Suprapubic skin (tissue), 4 donors: ENCODE measurements around the gene PLXNA4.

Experiments
- POLR2A ChIP-seq, 2 donors: fragments of 450-650 bp; IDR thresholded peaks; one replicate each; pipeline ENCODE4 v1.6.1; 2017; ENCODE audit warnings: antibody characterized with exemption in 2 of 2, mild to moderate bottlenecking in 2 of 2, moderate library complexity in 2 of 2
- POLR2AphosphoS5 ChIP-seq, 3 donors: sonication (generic); formaldehyde crosslinking; IDR thresholded peaks; one replicate each; pipeline ENCODE4 v1.6.1; 2017; ENCODE audit warnings: antibody characterized with exemption in 3 of 3

GRCh38 chr7:132588596-132588995 is 12.3 kb upstream of the PLXNA4 start:
- TF ChIP-seq POLR2AphosphoS5 (IDR thresholded peaks at IDR 0.05): no peak
- TF ChIP-seq POLR2A (IDR thresholded peaks at IDR 0.05): no peak
